GM23248 (cell line): ENCODE results near the gene WDR19. TPM values are rescaled to one million over a fixed set of nuclear protein-coding genes. Genes with fewer than 3 reads are reported as not detected.
A peak's percentile ranks its signal among the peaks of the same experiment; 100 is the strongest.

Experiments
- DNase-seq: peaks from one replicate; pipeline ENCODE4 v3.0.0-alpha.2; 2015
- H2AFZ ChIP-seq: fragments of 200-600 bp; sonication (generic); 2 replicates; pipeline ENCODE4 v1.6.1; 2016; ENCODE audit warnings: antibody characterized with exemption
- H3F3A ChIP-seq: fragments of 200-600 bp; sonication (generic); 2 replicates; pipeline ENCODE4 v1.6.1; 2016; ENCODE audit warnings: mild to moderate bottlenecking, antibody characterized with exemption, mixed run types; ENCODE audit not compliant: insufficient read depth
- H3K27ac ChIP-seq: fragments of 200-600 bp; sonication (generic); 2 replicates; pipeline ENCODE4 v1.5.1; 2016; ENCODE audit warnings: mild to moderate bottlenecking
- H3K27me3 ChIP-seq: fragments of 200-600 bp; sonication (generic); replicated peaks from 2 replicates; pipeline ENCODE4 v1.6.1; 2016; ENCODE audit warnings: mild to moderate bottlenecking; ENCODE audit not compliant: insufficient read depth
- H3K36me3 ChIP-seq: fragments of 200-600 bp; sonication (generic); 2 replicates; pipeline ENCODE4 v1.6.1; 2016; ENCODE audit warnings: low read depth, mild to moderate bottlenecking
- H3K4me1 ChIP-seq: fragments of 200-600 bp; sonication (generic); 2 replicates; pipeline ENCODE4 v1.6.1; 2016; ENCODE audit warnings: mild to moderate bottlenecking; ENCODE audit not compliant: insufficient read depth
- H3K4me2 ChIP-seq: fragments of 200-600 bp; sonication (generic); one replicate; pipeline ENCODE4 v1.6.1; 2016; ENCODE audit warnings: mild to moderate bottlenecking; ENCODE audit not compliant: unreplicated experiment
- H3K4me3 ChIP-seq: fragments of 200-600 bp; sonication (generic); 2 replicates; pipeline ENCODE4 v1.5.1; 2016; ENCODE audit warnings: mild to moderate bottlenecking
- H3K79me2 ChIP-seq: fragments of 200-600 bp; sonication (generic); 2 replicates; pipeline ENCODE4 v1.6.1; 2016; ENCODE audit warnings: mild to moderate bottlenecking; ENCODE audit not compliant: insufficient read depth
- H3K9ac ChIP-seq: fragments of 200-600 bp; sonication (generic); 2 replicates; pipeline ENCODE4 v1.6.1; 2016; ENCODE audit warnings: mild to moderate bottlenecking
- H3K9me2 ChIP-seq: fragments of 200-600 bp; sonication (generic); 2 replicates; pipeline ENCODE4 v1.6.1; 2016; ENCODE audit warnings: mixed run types, mild to moderate bottlenecking, moderate library complexity; ENCODE audit not compliant: insufficient read depth
- H3K9me3 ChIP-seq: fragments of 200-600 bp; sonication (generic); one replicate; pipeline ENCODE4 v1.6.1; 2017; ENCODE audit warnings: low read depth
- H4K20me1 ChIP-seq: fragments of 200-600 bp; sonication (generic); 2 replicates; pipeline ENCODE4 v1.6.0; 2016; ENCODE audit not compliant: insufficient read depth
- EZH2 ChIP-seq: fragments of 200-600 bp; sonication (generic); IDR thresholded peaks from 2 replicates; pipeline ENCODE4 v1.6.1; 2018; ENCODE audit warnings: antibody characterized with exemption, mild to moderate bottlenecking; ENCODE audit not compliant: insufficient read depth, poor library complexity, severe bottlenecking
- EZH2phosphoT487 ChIP-seq: fragments of 200-600 bp; sonication (generic); IDR thresholded peaks from 2 replicates; pipeline ENCODE4 v1.6.1; 2018; ENCODE audit warnings: antibody characterized with exemption, moderate library complexity, mild to moderate bottlenecking, low read depth; ENCODE audit not compliant: insufficient read depth
- WGBS, 2 experiments: methylation state at CpG; one replicate each; pipeline ENCODE4 v1.1.6; 2015 to 2017; ENCODE audit warnings: low lambda C conversion rate in 2 of 2, low coverage in 1 of 2; ENCODE audit errors: missing lambda C conversion rate in 2 of 2; 5-methylcytosine and 5-hydroxymethylcytosine counted together
- in situ Hi-C: fragments of 300-500 bp; cut with MboI; formaldehyde crosslinking; loops from 2 replicates; pipeline ENCODE4 v1.15.0; 2020
- polyA plus RNA-seq: library from polyadenylated mRNA; unstranded; fragments of >200 nt; fragmentation: Nextera tagmentation; extraction: Ambion mirVana; gene quantifications from 2 replicates; pipeline ENCODE4 v1.2.1, GENCODE V29; 2016
- total RNA-seq: library from RNA; depleted of rRNA; stranded (reverse); fragments of >200 nt; shearing (Covaris generic); gene quantifications from 2 replicates; pipeline ENCODE4 v1.2.3, GENCODE V29; 2014

The WDR19 gene
- total and polyA plus RNA-seq, 2 experiments from 2014 or later: 17.3 to 23.7 TPM

DNA sequence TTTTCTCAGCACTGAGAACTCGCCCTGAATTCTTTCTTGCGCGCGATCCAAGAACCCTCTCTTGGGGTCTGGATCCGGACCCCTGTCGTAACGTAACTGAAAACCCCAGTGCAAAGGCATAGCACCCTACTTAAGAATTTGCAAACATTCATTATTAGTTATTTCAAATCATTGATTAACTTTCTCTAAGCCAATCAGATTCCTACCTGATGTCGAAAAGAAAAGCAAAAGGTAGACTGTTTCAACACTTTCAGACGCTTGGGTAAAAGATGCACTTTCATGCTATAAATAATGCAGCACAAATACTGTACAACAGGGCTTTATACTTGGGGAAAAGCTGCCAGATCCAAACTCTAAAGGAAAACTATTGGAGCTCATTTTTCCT lies 817 bp upstream of the WDR19 start:
- no peak for TF ChIP-seq EZH2phosphoT487
- TF ChIP-seq EZH2: no peak
- Histone ChIP-seq H3K4me1 (peaks cover 6% of the 10 kb centered on the region; the same call in 1 of the 2 replicates), H3K9me3 (no peaks in the 10 kb centered on the region), H3K9ac (peak overlapping the region; percentile 69), H3K4me3 (peak overlapping the region; percentile 73), H3K9me2 (no peaks in the 10 kb centered on the region), H3K4me2 (peak overlapping the region; percentile 85), H3K27me3 (no peaks in the 10 kb centered on the region), H3K27ac (peak overlapping the region; percentile 46), H3F3A (no peaks in the 10 kb centered on the region), H3K79me2 (peaks cover 16% of the 10 kb centered on the region), H3K36me3 (peaks cover 5% of the 10 kb centered on the region; the same call in 1 of the 2 replicates), H2AFZ (peak overlapping the region; percentile 94), H4K20me1 (no peaks in the 10 kb centered on the region)
- DNase-seq: no peak
- WGBS, 2 experiments: 83 to 85% methylated on average over 9 of the region's 9 CpGs
- in situ Hi-C loops: no loop called here

DNA sequence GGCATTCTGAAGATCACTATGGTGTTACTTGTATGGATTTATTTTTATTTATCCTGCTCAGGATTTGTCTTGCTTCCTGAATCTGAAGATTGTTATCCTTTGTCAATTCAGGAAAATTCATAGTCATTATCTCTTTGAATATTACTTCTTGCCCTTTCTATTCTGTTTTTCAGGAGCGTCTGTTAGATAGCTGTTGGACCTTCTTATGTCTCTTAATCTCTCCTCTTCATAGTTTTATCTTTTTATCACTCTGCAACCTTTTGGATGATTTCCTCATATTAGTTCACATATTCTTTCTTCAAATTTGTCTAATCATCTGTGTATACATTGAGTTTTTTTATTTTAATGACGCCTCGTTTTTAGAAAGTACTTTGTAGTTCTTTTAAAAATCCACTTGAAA lies 19.6 kb downstream of the WDR19 start:
- H3K9me2 ChIP-seq: no peaks in the 10 kb centered on the region
- no peaks in the 10 kb centered on the region for H3K4me1 ChIP-seq
- 97 to 98% methylated on average over 3 of the region's 3 CpGs for WGBS, 2 experiments
- H3K79me2 ChIP-seq: no peaks in the 10 kb centered on the region
- no peaks in the 10 kb centered on the region for H3K27me3 ChIP-seq
- H3K9me3 ChIP-seq: no peaks in the 10 kb centered on the region
- H3K36me3 ChIP-seq: peaks cover 46% of the 10 kb centered on the region
- H3K4me3 ChIP-seq: no peak overlapping the region
- H3K4me2 ChIP-seq: no peak overlapping the region
- H4K20me1 ChIP-seq: no peaks in the 10 kb centered on the region
- no peak for DNase-seq
- no peak overlapping the region for H2AFZ ChIP-seq
- H3K27ac ChIP-seq: no peak overlapping the region
- in situ Hi-C loops: no loop called here
- TF ChIP-seq EZH2 (no peak), EZH2phosphoT487 (no peak)
- H3K9ac ChIP-seq: no peak overlapping the region
- H3F3A ChIP-seq: no peaks in the 10 kb centered on the region

DNA sequence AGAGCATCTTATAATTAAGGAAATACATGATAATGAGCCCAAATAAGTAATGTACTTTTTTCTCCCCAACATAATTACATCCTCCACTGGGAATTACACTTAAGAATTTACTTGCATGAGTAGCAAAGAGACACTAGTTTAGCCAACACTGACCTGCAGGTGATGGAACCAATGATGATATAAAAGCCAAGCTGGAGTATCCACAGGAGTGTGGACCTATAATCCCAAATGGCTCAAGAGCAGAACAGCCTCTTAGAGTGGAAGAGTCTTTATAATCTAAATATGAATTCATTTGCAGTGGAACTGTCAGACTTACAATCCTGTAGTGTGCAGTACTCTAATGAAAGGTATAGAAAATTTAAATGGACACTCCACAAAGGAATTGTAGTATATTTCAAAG lies 22.2 kb downstream of the WDR19 start:
- Histone ChIP-seq H3K9me3 (no peaks in the 10 kb centered on the region), H3K27me3 (no peaks in the 10 kb centered on the region), H3K9me2 (no peaks in the 10 kb centered on the region), H4K20me1 (no peaks in the 10 kb centered on the region), H3F3A (no peaks in the 10 kb centered on the region), H3K27ac (no peak overlapping the region), H3K9ac (no peak overlapping the region), H3K79me2 (no peaks in the 10 kb centered on the region), H3K36me3 (peaks cover 50% of the 10 kb centered on the region), H2AFZ (no peak overlapping the region), H3K4me2 (no peak overlapping the region), H3K4me3 (no peak overlapping the region), H3K4me1 (no peaks in the 10 kb centered on the region)
- DNase-seq: no peak
- in situ Hi-C loops: no loop called here
- no peak for TF ChIP-seq EZH2
- no peak for TF ChIP-seq EZH2phosphoT487

DNA sequence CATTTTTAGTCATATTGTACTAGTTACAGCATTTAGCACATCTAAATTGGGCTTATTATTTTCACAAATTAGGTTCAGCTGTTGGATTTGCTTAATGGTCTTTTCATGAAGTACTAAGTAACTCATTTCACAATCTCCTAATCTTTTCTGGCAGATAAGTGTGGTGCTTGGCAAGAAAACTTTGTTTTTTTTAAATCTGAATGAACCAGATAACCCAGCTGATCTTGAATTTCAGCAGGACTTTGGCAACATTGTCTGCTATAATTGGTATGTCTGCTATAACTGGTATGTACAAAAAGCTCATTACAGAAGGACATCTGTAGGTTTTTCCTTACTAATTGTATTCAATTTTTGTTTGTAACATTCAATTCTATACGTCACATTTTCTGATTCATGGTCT lies 22.7 kb downstream of the WDR19 start:
- Histone ChIP-seq H3K4me1 (no peaks in the 10 kb centered on the region), H2AFZ (no peak overlapping the region), H4K20me1 (no peaks in the 10 kb centered on the region), H3K27ac (no peak overlapping the region), H3F3A (no peaks in the 10 kb centered on the region), H3K9me2 (no peaks in the 10 kb centered on the region), H3K79me2 (no peaks in the 10 kb centered on the region), H3K27me3 (no peaks in the 10 kb centered on the region), H3K4me2 (no peak overlapping the region), H3K9me3 (no peaks in the 10 kb centered on the region), H3K9ac (no peak overlapping the region), H3K36me3 (peaks cover 48% of the 10 kb centered on the region), H3K4me3 (no peak overlapping the region)
- TF ChIP-seq EZH2phosphoT487 (no peak), EZH2 (no peak)
- no peak for DNase-seq
- 100% methylated on average over 1 of the region's 1 CpG for WGBS, 2 experiments
- in situ Hi-C loops: no loop called here

DNA sequence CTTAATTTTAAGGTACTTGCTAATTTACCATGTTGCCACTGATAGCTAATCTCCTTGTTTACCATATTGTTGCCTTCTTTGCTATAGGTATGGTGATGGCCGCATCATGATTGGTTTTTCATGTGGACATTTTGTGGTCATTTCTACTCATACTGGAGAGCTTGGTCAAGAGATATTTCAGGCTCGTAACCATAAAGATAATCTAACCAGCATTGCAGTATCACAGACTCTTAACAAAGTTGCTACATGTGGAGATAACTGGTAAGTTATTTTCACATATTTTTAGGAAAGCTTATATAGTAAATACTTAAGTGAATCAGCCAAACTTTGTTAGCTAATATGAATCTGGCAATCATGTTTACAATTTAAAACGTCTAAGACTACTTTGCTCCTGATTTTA lies 23.1 kb downstream of the WDR19 start:
- TF ChIP-seq EZH2phosphoT487 (no peak), EZH2 (no peak)
- H3K27ac ChIP-seq: no peak overlapping the region

More for the DNA sequence above, 23.1 kb downstream of the WDR19 start:
- Histone ChIP-seq H3K4me2 (no peak overlapping the region), H3K9ac (no peak overlapping the region), H3K27me3 (no peaks in the 10 kb centered on the region), H2AFZ (no peak overlapping the region), H4K20me1 (no peaks in the 10 kb centered on the region), H3K9me2 (no peaks in the 10 kb centered on the region), H3K79me2 (no peaks in the 10 kb centered on the region), H3F3A (no peaks in the 10 kb centered on the region), H3K9me3 (no peaks in the 10 kb centered on the region), H3K36me3 (peaks cover 44% of the 10 kb centered on the region), H3K4me3 (no peak overlapping the region), H3K4me1 (no peaks in the 10 kb centered on the region)
- in situ Hi-C loops: no loop called here
- 89 to 98% methylated on average over 3 of the region's 3 CpGs for WGBS, 2 experiments
- no peak for DNase-seq
